ENCODE results near the gene CDKN1A.

Gene CDKN1A

DNA sequence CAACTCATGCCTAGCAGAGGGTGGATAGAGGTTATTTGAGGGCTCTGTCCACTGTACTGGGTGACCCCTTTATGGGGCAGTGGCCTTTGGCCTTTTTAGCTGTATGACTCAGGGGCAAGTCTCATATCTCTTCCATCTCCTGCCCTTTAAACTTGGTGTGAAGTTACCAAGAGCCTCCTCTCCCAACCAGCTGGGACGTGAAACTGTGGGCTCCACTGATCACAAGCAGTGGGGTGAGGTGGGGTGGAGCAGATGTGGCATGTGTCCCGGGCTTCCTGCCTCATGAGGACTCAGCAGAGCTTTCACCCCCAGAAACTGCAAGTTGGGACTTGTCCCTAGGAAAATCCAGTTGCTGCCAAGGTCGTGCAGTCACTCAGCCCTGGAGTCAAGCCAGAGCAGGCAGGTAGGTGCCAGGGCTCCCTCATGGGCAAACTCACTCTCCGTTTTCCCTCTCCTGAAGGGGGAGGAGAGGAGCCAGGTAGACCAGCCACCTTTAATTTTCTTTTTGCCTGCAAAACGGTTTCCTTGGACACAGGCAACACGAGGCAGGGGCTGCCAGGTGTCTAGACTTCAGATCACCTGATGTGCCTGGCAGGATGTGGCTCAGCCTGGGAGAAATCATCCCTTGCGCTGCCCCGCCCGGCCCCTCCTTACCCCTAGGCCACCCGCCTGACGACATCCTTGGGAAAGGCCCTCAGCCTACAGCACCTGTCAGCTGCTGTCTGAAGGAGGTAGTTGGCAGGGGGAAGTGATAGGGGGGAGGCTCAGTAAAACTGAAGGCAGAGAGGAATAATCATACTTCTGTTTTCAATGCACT, 4.0 kb downstream of the CDKN1A start:
- H3K9ac ChIP-seq (ENCODE audit: low read length), result peak overlapping the region; percentile 80
- DNase-seq (ENCODE audit: low read depth), result peak; percentile 37
- peak overlapping the region; percentile 99 for H3K4me3 ChIP-seq (ENCODE audit: low read length)
- H3K4me1 ChIP-seq (ENCODE audit: control insufficient read depth, insufficient read depth, low read length), result peaks cover 36% of the 10 kb centered on the region
- peaks cover 64% of the 10 kb centered on the region for H3K36me3 ChIP-seq (ENCODE audit: control insufficient read depth, insufficient read depth, low read length, severe bottlenecking)
- no peaks in the 10 kb centered on the region for H3K27me3 ChIP-seq (replicated peaks; ENCODE audit: control insufficient read depth, insufficient read depth, low read length)
- no peaks in the 10 kb centered on the region for H3K9me3 ChIP-seq (ENCODE audit: control insufficient read depth, low read length)

GRCh38 chr6:36683145-36683655, 4.7 kb downstream of the CDKN1A start:
- DNase-seq (ENCODE audit: low read depth), result peak; percentile 12
- Histone ChIP-seq H3K9me3 (ENCODE audit: control insufficient read depth, low read length) (no peaks in the 10 kb centered on the region), H3K36me3 (ENCODE audit: control insufficient read depth, insufficient read depth, low read length, severe bottlenecking) (peaks cover 66% of the 10 kb centered on the region), H3K27me3 (replicated peaks; ENCODE audit: control insufficient read depth, insufficient read depth, low read length) (no peaks in the 10 kb centered on the region), H3K4me1 (ENCODE audit: control insufficient read depth, insufficient read depth, low read length) (peaks cover 30% of the 10 kb centered on the region), H3K4me3 (ENCODE audit: low read length) (peak overlapping the region; percentile 99), H3K9ac (ENCODE audit: low read length) (peak overlapping the region; percentile 80)

GRCh38 chr6:36683656-36684446, 5.3 kb downstream of the CDKN1A start:
- Histone ChIP-seq H3K27me3 (replicated peaks; ENCODE audit: control insufficient read depth, insufficient read depth, low read length) (no peaks in the 10 kb centered on the region), H3K4me3 (ENCODE audit: low read length) (peak overlapping the region; percentile 99), H3K4me1 (ENCODE audit: control insufficient read depth, insufficient read depth, low read length) (peaks cover 28% of the 10 kb centered on the region), H3K9me3 (ENCODE audit: control insufficient read depth, low read length) (no peaks in the 10 kb centered on the region), H3K9ac (ENCODE audit: low read length) (peak overlapping the region; percentile 80), H3K36me3 (ENCODE audit: control insufficient read depth, insufficient read depth, low read length, severe bottlenecking) (peaks cover 66% of the 10 kb centered on the region)
- no peak for DNase-seq (ENCODE audit: low read depth)

- no peak for DNase-seq (ENCODE audit: low read depth)
- Histone ChIP-seq H3K4me3 (ENCODE audit: low read length) (no peak overlapping the region), H3K36me3 (ENCODE audit: control insufficient read depth, insufficient read depth, low read length, severe bottlenecking) (peaks cover 66% of the 10 kb centered on the region), H3K4me1 (ENCODE audit: control insufficient read depth, insufficient read depth, low read length) (peaks cover 28% of the 10 kb centered on the region), H3K27me3 (replicated peaks; ENCODE audit: control insufficient read depth, insufficient read depth, low read length) (no peaks in the 10 kb centered on the region), H3K9ac (ENCODE audit: low read length) (no peak overlapping the region), H3K9me3 (ENCODE audit: control insufficient read depth, low read length) (no peaks in the 10 kb centered on the region)
Measured at GRCh38 chr6:36684447-36684812, 5.9 kb downstream of the CDKN1A start.

DNA sequence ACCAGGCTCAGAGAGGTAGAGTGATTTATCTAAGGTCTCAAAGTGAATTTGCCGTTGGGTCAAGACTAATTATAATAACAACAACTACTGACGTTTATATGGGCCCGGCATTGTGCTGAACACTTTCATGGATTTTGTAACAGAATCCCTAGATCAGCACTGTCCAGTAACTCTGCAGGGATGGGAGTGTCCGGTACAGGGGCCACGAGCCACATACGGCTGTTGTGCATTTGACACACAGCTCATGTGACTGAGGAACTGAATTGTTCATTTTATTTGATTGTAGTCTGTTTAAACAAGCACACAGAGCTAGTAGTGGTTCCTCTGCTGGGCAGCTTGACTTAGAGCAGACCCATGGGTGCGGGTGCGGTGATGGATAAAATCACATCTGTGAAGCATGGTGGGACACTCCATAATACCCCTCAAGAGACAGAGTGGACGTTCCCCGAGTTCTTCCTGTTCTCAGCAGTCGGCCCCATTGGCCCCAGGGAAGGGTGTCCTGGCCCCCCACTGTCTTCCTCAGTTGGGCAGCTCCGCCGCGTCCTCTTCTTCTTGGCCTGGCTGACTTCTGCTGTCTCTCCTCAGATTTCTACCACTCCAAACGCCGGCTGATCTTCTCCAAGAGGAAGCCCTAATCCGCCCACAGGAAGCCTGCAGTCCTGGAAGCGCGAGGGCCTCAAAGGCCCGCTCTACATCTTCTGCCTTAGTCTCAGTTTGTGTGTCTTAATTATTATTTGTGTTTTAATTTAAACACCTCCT, 6.8 kb downstream of the CDKN1A start:
- H3K9me3 ChIP-seq (ENCODE audit: control insufficient read depth, low read length), result no peaks in the 10 kb centered on the region
- peaks cover 28% of the 10 kb centered on the region for H3K4me1 ChIP-seq (ENCODE audit: control insufficient read depth, insufficient read depth, low read length)
- H3K36me3 ChIP-seq (ENCODE audit: control insufficient read depth, insufficient read depth, low read length, severe bottlenecking), result peaks cover 66% of the 10 kb centered on the region
- H3K4me3 ChIP-seq (ENCODE audit: low read length), result no peak overlapping the region
- no peak for DNase-seq (ENCODE audit: low read depth)
- no peak overlapping the region for H3K9ac ChIP-seq (ENCODE audit: low read length)
- no peaks in the 10 kb centered on the region for H3K27me3 ChIP-seq (replicated peaks; ENCODE audit: control insufficient read depth, insufficient read depth, low read length)

- Histone ChIP-seq H3K9me3 (ENCODE audit: control insufficient read depth, low read length) (no peaks in the 10 kb centered on the region), H3K27me3 (replicated peaks; ENCODE audit: control insufficient read depth, insufficient read depth, low read length) (no peaks in the 10 kb centered on the region), H3K9ac (ENCODE audit: low read length) (no peak overlapping the region), H3K36me3 (ENCODE audit: control insufficient read depth, insufficient read depth, low read length, severe bottlenecking) (peaks cover 61% of the 10 kb centered on the region), H3K4me1 (ENCODE audit: control insufficient read depth, insufficient read depth, low read length) (peaks cover 23% of the 10 kb centered on the region), H3K4me3 (ENCODE audit: low read length) (no peak overlapping the region)
- no peak for DNase-seq (ENCODE audit: low read depth)
Measured at GRCh38 chr6:36685926-36686667, 7.6 kb downstream of the CDKN1A start.

DNA sequence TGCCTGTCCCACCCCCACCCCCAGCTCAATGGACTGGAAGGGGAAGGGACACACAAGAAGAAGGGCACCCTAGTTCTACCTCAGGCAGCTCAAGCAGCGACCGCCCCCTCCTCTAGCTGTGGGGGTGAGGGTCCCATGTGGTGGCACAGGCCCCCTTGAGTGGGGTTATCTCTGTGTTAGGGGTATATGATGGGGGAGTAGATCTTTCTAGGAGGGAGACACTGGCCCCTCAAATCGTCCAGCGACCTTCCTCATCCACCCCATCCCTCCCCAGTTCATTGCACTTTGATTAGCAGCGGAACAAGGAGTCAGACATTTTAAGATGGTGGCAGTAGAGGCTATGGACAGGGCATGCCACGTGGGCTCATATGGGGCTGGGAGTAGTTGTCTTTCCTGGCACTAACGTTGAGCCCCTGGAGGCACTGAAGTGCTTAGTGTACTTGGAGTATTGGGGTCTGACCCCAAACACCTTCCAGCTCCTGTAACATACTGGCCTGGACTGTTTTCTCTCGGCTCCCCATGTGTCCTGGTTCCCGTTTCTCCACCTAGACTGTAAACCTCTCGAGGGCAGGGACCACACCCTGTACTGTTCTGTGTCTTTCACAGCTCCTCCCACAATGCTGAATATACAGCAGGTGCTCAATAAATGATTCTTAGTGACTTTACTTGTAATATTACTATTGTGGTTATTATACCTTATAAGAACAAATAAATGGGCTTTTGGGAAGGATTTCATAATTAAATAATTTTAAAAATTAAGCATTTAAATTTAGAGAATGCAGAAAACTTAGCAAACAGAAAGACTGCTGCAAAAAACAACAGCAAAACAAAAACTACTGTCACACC, 8.4 kb downstream of the CDKN1A start:
- DNase-seq (ENCODE audit: low read depth), result no peak
- Histone ChIP-seq H3K4me3 (ENCODE audit: low read length) (no peak overlapping the region), H3K4me1 (ENCODE audit: control insufficient read depth, insufficient read depth, low read length) (peaks cover 20% of the 10 kb centered on the region), H3K27me3 (replicated peaks; ENCODE audit: control insufficient read depth, insufficient read depth, low read length) (no peaks in the 10 kb centered on the region), H3K9me3 (ENCODE audit: control insufficient read depth, low read length) (no peaks in the 10 kb centered on the region), H3K36me3 (ENCODE audit: control insufficient read depth, insufficient read depth, low read length, severe bottlenecking) (peaks cover 59% of the 10 kb centered on the region), H3K9ac (ENCODE audit: low read length) (no peak overlapping the region)

GRCh38 chr6:36688063-36688738, 9.7 kb downstream of the CDKN1A start:
- peak; percentile 34 for DNase-seq (ENCODE audit: low read depth)
- peaks cover 13% of the 10 kb centered on the region for H3K4me1 ChIP-seq (ENCODE audit: control insufficient read depth, insufficient read depth, low read length)
- H3K27me3 ChIP-seq (replicated peaks; ENCODE audit: control insufficient read depth, insufficient read depth, low read length), result no peaks in the 10 kb centered on the region
- peaks cover 46% of the 10 kb centered on the region for H3K36me3 ChIP-seq (ENCODE audit: control insufficient read depth, insufficient read depth, low read length, severe bottlenecking)
- no peak overlapping the region for H3K4me3 ChIP-seq (ENCODE audit: low read length)
- H3K9ac ChIP-seq (ENCODE audit: low read length), result no peak overlapping the region
- no peaks in the 10 kb centered on the region for H3K9me3 ChIP-seq (ENCODE audit: control insufficient read depth, low read length)

GRCh38 chr6:36688739-36689075, 10.2 kb downstream of the CDKN1A start:
- peak; percentile 27 for DNase-seq (ENCODE audit: low read depth)
- Histone ChIP-seq H3K27me3 (replicated peaks; ENCODE audit: control insufficient read depth, insufficient read depth, low read length) (no peaks in the 10 kb centered on the region), H3K4me3 (ENCODE audit: low read length) (no peak overlapping the region)

DNA sequence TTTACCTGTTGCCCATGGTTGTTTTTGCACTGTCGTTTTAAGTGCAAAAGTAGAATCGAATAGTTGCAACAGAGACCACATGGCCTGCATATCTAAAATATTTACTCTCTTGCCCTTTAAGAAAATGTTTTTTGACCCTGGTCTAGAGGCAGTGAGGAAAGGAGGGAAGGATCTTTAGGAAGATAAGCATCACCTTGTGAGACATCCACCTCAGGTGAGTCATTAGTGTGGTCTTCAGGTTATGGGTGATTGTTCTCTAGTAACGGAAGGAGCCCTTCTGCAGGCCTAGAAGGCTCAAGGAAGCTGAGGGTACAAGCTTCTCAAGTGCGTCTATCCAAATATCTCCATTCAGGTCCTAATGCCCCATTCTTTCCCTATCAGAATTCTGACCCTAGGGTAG, 12.5 kb downstream of the CDKN1A start:
- DNase-seq (ENCODE audit: low read depth), result no peak
- Histone ChIP-seq H3K27me3 (replicated peaks; ENCODE audit: control insufficient read depth, insufficient read depth, low read length) (no peaks in the 10 kb centered on the region), H3K9me3 (ENCODE audit: control insufficient read depth, low read length) (no peaks in the 10 kb centered on the region), H3K9ac (ENCODE audit: low read length) (no peak overlapping the region), H3K36me3 (ENCODE audit: control insufficient read depth, insufficient read depth, low read length, severe bottlenecking) (peaks cover 18% of the 10 kb centered on the region), H3K4me3 (ENCODE audit: low read length) (no peak overlapping the region), H3K4me1 (ENCODE audit: control insufficient read depth, insufficient read depth, low read length) (peaks cover 7% of the 10 kb centered on the region)

More at GRCh38 chr6:36688739-36689075, 10.2 kb downstream of the CDKN1A start:
- Histone ChIP-seq H3K9me3 (ENCODE audit: control insufficient read depth, low read length) (no peaks in the 10 kb centered on the region), H3K4me1 (ENCODE audit: control insufficient read depth, insufficient read depth, low read length) (peaks cover 8% of the 10 kb centered on the region), H3K36me3 (ENCODE audit: control insufficient read depth, insufficient read depth, low read length, severe bottlenecking) (peaks cover 41% of the 10 kb centered on the region), H3K9ac (ENCODE audit: low read length) (no peak overlapping the region)

Data from adipocyte (in vitro differentiated cells).